HG03039 (cell line): Measurements from ENCODE around the gene DHRS4L2.
"Not testable (repeated sequence)": the region's sequence is repeated elsewhere in the genome, so short reads cannot be mapped to it uniquely, and the experiment has no call there.

ENCODE experiments used
- ATAC-seq: cut with Tn5 transposase; IDR thresholded peaks from one replicate; pipeline ENCODE4 v1.9.1; 2021; ENCODE audit warnings: mild to moderate bottlenecking, moderate library complexity; ENCODE audit not compliant: unreplicated experiment

DHRS4L2 gene

DNA sequence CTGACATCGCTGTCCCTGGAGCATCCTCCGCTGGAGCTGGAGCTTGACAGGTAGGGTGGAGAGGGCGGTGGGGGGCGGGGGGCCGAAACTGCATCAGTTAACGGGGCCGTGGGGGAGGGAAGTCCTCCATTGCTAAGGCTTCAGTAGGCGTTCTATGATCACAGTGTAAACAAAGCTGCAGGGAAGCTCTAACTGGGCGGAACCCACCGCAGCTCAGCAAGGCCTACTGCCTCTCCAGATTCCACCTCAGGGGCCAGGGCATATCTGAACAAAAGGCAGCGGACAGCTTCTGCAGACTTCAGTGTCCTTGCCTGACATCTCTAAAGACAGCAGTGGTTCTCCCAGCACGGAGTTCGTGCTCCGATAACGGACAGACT, 18.5 kb upstream of the DHRS4L2 start:
- ATAC-seq: not testable (repeated sequence)

DNA sequence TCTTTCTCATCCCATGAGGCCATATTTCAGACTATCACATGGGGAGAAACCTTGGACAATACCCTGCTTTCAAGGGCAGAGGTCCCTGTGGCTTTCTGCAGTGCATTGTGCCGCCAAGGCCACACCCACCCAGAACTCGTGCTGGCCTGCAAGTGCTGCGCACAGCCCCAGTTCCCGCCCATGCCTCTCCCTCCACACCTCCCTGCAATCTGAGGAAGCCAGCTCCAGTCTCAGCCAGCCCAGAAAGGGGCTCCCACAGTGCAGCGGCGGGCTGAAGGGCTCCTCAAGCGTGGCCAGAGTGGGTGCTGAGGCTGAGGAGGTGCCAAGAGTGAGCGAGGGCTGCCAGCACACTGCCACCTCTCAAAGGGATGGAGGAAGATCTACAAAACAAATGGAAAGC, 15.6 kb upstream of the DHRS4L2 start:
- not testable (repeated sequence) for ATAC-seq

DNA sequence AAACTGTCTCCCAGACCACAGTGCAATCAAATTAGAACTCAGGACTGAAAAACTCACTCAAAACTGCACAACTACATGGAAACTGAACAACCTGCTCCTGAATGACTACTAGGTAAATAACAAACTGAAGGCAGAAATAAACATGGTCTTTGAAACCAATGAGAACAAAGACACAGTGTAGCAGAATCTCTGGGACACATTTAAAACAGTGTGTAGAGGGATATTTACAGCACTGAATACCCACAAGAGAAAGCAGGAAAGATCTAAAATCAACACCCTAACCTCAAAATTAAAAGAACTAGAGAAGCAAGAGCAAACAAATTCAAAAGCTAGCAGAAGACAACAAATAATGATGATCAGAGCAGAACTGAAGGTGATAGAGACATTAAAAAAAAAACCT, 14.7 kb upstream of the DHRS4L2 start:
- ATAC-seq: not testable (repeated sequence)

DNA sequence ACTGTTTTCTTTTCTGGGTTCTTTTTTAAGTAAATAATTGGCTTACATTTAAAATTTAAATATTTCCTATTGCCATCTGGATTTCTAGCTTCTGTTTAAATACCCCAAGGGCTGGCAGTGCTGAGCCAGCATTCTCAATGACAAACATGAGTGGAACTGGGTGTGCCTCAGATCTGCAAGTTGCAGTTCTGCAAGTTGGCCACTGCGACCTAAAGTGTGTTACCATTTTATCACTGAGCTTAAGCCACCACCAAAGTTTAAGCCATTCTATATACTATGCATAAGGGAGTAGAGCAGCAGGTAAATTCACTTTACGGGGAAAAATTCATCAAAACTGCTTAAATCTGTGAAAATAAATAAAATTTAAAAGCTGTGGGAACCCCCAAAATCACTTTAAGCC, 11.5 kb upstream of the DHRS4L2 start:
- ATAC-seq: not testable (repeated sequence)

DNA sequence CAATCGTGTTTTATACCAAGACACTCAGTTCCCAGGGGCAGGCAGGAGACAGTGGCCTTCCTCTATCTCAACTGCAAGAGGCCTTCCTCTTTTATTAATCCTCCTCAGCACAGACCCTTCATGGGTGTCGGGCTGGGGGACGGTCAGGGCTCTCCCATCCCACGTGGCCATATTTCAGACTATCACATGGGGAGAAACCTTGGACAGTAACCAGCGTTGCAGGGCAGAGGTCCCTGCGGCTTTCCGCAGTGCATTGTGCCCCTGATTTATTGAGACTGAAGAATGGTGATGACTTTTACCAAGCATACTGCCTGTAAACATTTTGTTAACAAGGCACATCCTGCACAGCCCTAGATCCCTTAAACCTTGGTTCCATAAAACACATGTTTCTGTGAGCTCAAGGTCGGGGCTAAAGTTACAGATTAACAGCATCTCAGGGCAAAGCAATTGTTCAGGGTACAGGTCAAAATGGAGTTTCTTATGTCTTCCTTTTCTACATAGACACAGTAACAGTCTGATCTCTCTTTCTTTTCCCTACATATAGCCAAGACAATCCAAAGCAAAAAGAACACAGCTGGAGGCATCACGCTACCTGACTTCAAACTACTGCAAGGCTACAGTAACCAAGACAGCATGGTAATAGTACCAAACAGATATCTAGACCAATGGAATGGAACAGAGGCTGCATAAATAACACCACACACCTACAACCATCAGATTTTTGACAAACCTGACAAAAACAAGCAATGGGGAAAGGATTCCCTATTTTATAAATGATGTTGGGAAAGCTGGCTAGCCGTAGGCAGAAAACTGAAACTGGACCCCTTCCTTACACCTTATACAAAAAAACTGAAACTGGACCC, 6.5 kb upstream of the DHRS4L2 start:
- not testable (repeated sequence) for ATAC-seq

DNA sequence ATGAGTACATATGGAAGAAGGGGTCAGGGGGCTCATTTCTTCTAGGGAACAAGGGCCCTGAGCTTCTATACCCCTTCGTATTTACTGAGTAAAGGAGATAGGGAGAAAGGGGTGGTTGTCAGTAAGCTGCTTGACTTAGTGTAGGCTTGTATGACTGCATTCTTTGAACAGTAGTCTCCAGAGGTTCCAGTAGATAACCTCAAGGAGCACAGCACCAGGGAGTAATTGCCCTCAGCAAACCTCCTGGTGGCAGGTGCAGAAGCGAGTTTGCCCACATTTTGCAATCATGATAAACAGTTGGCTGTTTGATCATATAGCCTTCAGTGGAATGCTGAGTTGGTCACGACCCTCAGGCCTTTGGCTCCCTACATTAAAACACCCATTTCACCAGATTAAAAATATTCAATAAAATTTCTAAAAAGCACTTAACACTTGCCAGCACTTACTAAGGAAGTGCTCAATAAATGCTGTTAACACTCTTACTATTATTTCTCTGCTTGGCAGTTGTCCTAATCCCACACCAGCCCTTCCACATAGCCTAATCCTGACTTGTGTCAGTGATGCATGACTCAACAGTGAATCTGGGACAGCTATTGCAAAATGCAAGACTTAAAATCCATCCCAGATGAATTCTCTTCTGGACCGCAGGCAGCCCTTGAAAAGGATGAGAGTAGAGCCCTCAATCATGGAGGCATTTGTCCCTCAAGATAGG, 3.7 kb upstream of the DHRS4L2 start:
- ATAC-seq: no peak

DNA sequence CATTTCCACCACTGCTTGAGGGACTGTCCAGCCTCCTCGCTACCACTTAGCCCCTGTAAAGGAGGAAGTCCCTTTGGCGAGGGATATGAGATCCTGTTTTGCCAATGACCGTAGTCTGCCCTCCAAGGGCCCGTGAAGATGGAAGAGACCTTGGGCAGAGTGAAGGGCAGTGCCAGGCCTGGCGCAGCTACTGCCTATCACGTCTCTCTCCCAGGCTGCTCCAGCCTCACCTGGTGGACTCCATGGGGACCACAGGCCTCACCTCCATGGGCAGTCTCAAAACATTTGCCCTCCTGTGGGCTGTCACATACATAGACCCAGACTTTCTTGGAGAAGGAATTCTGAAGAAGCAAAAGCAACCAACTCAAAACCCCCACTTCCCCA, 514 bp upstream of the DHRS4L2 start:
- not testable (repeated sequence) for ATAC-seq

DNA sequence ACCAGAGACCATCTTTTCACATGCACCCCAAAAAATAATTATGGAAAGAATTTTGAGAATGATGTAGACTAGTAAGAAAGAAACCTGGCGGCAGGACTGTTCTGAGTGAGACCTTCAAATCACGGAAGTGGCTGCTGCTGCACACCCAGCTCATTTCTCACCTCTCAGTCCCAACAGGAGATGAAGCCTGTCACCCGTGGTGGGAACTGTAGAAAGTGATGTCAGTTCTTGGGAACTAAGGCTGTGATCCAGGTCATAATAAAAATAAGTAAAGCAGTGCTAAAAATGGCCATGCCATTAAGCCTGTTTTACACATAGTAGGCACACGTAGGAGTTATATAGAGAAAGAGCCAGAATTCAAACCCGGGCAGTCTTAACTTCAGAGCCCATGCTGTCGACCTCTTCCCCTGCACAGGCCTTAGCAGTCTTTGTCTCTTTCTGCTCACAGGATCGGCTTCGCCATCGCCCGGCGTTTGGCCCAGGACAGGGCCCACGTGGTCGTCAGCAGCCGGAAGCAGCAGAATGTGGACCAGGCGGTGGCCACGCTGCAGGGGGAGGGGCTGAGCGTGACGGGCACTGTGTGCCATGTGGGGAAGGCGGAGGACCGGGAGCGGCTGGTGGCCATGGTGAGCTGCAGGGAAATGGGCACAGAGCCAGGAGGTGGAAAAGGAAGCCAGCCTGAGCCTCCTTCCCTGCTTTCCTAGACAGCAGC, 1.2 kb downstream of the DHRS4L2 start:
- ATAC-seq: not testable (repeated sequence)

DNA sequence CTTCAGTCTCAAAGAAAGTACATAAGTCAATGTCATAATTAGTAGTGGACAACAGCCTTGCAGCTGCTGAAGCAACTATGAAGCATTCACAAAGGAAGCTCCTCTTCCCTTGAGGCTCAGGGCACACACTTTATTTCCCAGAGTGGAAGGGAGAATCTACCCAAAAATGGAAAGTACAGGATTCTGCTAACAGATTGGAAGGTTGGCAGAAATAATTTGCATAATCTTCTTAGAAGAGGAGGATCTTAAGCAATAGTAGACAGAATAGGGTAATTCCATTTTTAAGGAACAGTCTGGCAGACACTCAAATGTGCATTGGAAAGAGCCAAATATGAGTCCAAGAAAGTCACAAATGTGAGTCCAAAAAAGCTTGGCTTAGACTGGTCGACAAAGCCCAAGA, 2.2 kb downstream of the DHRS4L2 start:
- not testable (repeated sequence) for ATAC-seq

DNA sequence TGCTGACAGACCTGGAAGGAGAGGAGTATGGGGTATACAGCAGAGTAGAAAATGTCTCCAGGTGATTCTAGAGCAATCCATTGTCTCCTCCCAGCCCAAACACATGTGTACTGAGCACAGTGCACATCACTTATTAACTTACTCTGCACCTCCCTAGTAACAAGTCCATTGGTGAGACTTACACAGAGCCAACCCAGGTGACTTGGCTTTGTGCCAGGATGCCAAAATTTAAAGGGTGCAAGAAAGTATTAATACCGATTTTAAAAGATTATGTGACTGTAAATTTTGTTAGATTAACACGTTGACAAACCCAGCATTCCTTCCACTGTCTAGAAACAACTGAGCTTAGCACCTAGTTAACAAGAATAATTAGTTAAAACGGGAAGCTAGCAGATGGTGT, 4.3 kb downstream of the DHRS4L2 start:
- ATAC-seq: not testable (repeated sequence)

DNA sequence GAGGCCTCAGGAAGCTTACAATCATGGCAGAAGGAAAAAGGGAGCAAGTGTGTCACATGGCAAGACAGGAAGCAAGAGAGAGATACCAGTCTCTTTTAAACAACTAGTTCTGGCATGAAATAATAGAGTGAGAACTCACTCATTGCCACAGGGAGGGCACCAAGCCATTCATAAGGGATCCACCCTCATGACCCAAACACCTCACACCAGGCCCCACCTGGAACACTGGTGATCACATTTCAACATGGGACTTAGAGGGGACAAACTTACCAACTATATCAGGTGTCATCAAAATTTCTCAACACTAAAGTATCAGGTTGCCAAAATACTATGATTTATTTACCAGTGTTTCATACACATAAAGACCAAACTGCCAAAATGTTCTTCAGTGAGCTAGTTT, 7.3 kb downstream of the DHRS4L2 start:
- not testable (repeated sequence) for ATAC-seq

DNA sequence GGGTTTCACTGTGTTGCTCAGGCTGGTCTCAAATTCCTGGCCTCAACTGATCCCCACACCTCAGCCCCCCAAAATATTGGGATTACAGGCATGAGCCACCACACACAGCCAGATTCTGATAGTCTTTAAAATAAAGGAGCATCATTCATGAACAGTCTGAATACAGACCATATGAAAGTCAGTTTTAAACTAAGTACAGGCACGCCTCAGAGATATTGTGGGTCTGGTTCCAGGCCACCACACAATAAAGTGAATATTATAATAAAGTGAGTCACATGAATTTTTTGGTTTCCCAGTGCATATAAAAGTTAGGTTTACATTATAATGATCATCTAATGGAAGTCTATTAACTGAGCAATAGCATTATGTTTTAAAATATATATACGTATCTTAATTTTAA, 8.1 kb downstream of the DHRS4L2 start:
- ATAC-seq: not testable (repeated sequence)

DNA sequence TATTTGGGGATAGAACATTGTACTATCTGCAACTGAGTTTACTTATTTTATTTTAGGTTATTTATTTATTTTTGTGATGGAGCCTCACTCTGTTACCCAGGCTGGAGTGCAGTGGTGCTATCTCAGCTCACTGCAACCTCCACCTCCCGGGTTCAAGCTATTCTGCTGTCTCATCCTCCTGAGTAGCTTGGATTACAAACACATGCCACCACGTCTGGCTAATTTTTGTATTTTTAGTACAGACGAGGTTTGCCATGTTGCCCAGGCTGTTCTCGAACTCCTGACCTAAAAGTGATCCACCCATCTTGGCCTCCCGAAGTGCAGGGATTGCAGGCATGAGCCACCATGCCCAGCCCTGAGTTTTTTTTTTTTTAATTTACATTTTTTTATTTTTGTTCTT, 10.9 kb downstream of the DHRS4L2 start:
- not testable (repeated sequence) for ATAC-seq

DNA sequence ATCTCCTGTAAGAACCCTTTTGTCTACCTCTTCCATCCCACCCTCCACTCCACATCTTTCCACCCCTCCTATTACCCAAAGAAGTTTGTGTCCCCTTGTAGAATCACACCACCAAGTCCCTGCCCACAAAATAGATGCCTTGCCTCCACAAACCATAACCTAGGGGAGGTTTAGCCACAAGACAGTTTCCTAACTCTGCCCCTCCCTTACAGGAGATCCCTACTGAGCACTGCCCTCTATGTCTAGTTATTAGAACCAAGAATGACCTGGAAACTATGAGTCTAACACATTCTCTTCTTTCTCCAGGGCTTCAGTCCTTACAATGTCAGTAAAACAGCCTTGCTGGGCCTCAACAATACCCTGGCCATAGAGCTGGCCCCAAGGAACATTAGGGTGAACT, 12.3 kb downstream of the DHRS4L2 start:
- not testable (repeated sequence) for ATAC-seq

DNA sequence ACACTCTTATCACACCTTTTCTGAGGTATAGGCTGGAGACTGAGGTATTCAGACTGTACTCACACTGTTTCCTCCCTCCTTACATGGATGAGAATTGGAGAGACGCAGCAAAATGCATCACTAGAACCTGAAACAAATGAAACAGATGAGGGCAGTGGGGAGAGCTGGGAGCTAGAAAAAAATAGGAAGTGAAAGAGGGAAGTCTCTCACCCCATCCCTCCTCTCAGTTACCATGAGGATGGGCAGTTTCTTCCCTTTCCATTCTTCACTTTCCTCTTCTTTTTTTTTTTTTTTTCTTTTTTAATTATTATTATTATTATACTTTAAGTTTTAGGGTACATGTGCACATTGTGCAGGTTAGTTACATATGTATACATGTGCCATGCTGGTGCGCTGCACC, 12.9 kb downstream of the DHRS4L2 start:
- not testable (repeated sequence) for ATAC-seq

DNA sequence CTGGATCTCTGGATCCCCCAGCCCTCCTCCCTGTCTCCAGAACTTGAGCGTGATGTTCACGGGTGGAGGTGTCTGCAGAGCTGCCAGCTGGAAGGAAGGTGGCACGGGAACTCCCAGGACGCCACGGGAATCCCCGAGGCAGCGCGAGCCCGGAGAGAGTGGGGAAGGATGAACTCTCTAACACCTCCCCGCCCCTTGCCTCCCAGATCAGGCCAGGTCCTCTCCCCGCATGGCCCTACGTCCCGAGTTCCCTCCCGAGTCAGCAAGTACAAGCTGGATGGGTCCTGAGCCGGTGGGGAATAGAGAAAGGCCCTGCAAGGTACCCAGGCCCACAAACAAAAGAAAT, 17.7 kb downstream of the DHRS4L2 start:
- peak; percentile 34 for ATAC-seq

DNA sequence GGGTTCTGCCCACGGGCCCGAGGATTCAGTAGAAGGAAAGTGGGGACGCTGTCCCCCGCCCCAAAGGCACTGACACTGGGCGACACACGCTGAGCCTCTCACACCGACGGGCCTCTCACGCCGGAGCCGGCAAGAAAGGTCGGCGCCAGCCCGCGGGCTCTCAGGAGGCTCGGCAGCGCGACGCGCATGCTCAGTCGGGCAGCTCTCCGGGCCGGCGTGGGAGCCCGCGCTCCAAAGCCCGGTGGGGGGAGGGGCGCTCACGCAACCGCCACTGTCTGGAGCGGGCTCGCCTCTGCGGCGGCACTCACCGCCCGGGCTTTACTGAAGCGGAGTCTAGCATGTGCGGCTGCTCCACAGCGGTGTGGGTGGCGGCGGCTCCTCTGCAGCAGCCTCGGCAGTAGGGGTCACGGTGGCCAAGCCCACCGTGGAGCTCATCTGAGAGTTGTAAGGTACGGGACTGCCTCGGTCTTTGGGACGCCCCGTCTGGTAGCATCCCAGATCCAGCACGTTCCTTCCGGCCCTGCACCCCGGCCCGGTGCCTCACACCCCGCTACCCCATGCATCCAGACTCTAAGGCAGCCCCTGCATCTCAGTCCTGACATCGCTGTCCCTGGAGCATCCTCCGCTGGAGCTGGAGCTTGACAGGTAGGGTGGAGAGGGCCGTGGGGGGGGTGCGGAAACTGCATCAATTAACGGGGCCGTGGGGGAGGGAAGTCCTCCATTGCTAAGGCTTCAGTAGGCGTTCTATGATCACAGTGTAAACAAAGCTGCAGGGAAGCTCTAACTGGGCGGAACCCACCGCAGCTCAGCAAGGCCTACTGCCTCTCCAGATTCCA, 18.3 kb downstream of the DHRS4L2 start:
- ATAC-seq: peak; percentile 85

DNA sequence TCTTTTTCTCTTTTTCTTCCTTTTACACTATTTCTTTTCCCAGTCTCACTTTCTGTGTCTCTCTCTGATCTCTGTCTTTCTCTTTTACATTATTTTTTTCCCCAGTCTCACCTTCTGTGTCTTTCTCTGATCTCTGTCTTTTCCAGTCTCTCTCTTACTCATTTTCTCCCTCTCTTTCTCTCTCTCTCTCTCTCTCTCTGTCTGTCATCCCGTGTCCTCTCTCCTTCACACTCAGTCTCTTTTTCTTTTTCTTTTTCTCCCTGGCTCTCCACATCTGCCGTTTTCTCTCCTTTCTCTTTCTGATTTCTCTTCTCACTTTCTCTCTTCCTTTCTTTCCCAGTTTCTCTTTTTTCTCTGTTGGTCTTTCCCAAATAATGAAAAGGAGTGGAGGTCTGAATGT, 22.3 kb downstream of the DHRS4L2 start:
- ATAC-seq: no peak

DNA sequence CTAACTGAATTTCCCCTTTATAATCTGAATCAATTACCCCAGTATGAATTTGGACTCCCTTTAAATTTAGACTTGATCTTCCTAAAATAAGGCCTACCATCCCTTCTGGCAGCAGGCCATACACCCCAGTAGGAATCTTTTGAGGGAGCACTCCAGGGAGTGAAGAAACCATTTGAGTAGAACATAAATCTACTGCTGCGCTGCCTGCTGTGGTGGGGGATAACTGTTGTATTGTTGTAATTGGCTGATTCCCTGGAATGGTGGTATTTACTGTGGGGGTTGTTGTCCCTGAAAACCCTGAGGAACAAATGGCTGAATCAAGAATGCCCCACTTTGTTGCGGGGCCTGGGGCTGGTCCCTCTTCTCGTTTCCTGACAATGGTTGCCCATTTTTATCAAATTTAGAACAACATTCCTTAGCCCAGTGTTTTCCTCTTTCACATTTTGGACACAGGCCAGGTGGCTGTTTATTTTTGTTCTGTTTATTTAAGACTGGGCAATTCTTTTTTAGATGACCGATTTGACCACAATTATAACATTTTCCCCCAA, 24.1 kb downstream of the DHRS4L2 start:
- ATAC-seq: not testable (repeated sequence)
